Duodenal mucosa (tissue), 2 donors: Measurements from ENCODE around the gene CD68.
"Not testable (repeated sequence)": the region's sequence is repeated elsewhere in the genome, so short reads cannot be mapped to it uniquely, and the experiment has no call there.

ENCODE experiments used
- H3K27ac ChIP-seq: one replicate; pipeline ENCODE4 v1.7.0; 2013; ENCODE audit warnings: low read depth, low read length
- H3K27me3 ChIP-seq, 2 donors: one replicate each; pipeline ENCODE4 v1.7.0; 2013; ENCODE audit warnings: low read length in 2 of 2, control low read depth in 1 of 2; ENCODE audit not compliant: insufficient read depth in 2 of 2, control insufficient read depth in 1 of 2
- H3K36me3 ChIP-seq, 2 donors: one replicate each; pipeline ENCODE4 v1.7.0; 2013; ENCODE audit warnings: low read length in 2 of 2, control low read depth in 1 of 2; ENCODE audit not compliant: insufficient read depth in 2 of 2, control insufficient read depth in 1 of 2
- H3K4me1 ChIP-seq, 2 donors: one replicate each; pipeline ENCODE4 v1.7.0; 2013; ENCODE audit warnings: low read length in 2 of 2, control low read depth in 1 of 2; ENCODE audit not compliant: insufficient read depth in 2 of 2, control insufficient read depth in 1 of 2
- H3K4me3 ChIP-seq, 2 donors: one replicate each; pipeline ENCODE4 v1.7.0; 2013; ENCODE audit warnings: low read length in 2 of 2, low read depth in 1 of 2
- H3K9ac ChIP-seq, 2 donors: one replicate each; pipeline ENCODE4 v1.7.0; 2013; ENCODE audit warnings: low read length in 2 of 2, low read depth in 1 of 2
- H3K9me3 ChIP-seq, 2 donors: one replicate each; pipeline ENCODE4 v1.7.0; 2013; ENCODE audit warnings: low read length in 2 of 2, control low read depth in 1 of 2; ENCODE audit not compliant: control insufficient read depth in 1 of 2

Gene CD68

GRCh38 chr17:7589891-7590691 lies 10.7 kb downstream of the CD68 start, which contains the start of gene SOX15:
TSS of gene SOX15 (minus strand) at chr17:7590094. CDS start at chr17:7589676, 418 bp downstream.
- no peak within 1 kb of the TSS for H3K27ac ChIP-seq

GRCh38 chr17:7590743-7591142 lies 11.3 kb downstream of the CD68 start:
- Histone ChIP-seq H3K27ac (no peak overlapping the region), H3K9ac (no peak overlapping the region), H3K36me3 (peaks cover 45 to 78% of the 10 kb centered on the region in 2 donors), H3K4me3 (no peak overlapping the region), H3K9me3 (no peaks in the 10 kb centered on the region), H3K27me3 (no peaks in the 10 kb centered on the region), H3K4me1 (peaks cover 0 to 12% of the 10 kb centered on the region in 2 donors)

More at GRCh38 chr17:7589891-7590691, 10.7 kb downstream of the CD68 start, which contains the start of gene SOX15:
- H3K27me3 ChIP-seq: no peaks in the 10 kb centered on the region
- no peaks in the 10 kb centered on the region for H3K9me3 ChIP-seq
- peaks cover 4 to 12% of the 10 kb centered on the region in 2 donors for H3K4me1 ChIP-seq
- peaks cover 39 to 71% of the 10 kb centered on the region in 2 donors for H3K36me3 ChIP-seq
- H3K4me3 ChIP-seq: peak within 1 kb of the TSS; percentile 17 to 22
- no peak within 1 kb of the TSS for H3K9ac ChIP-seq

GRCh38 chr17:7591596-7591995 lies 12.2 kb downstream of the CD68 start:
- no peak overlapping the region for H3K4me3 ChIP-seq
- peaks cover 45 to 83% of the 10 kb centered on the region in 2 donors for H3K36me3 ChIP-seq
- no peaks in the 10 kb centered on the region for H3K9me3 ChIP-seq
- no peak overlapping the region for H3K27ac ChIP-seq
- H3K9ac ChIP-seq: no peak overlapping the region
- H3K27me3 ChIP-seq: no peaks in the 10 kb centered on the region
- peaks cover 0 to 8% of the 10 kb centered on the region in 2 donors for H3K4me1 ChIP-seq

- Histone ChIP-seq H3K9me3 (no peaks in the 10 kb centered on the region), H3K27me3 (no peaks in the 10 kb centered on the region), H3K36me3 (peaks cover 45 to 76% of the 10 kb centered on the region in 2 donors), H3K27ac (no peak overlapping the region), H3K4me3 (no peak overlapping the region), H3K4me1 (peaks cover 4 to 5% of the 10 kb centered on the region in 2 donors), H3K9ac (no peak overlapping the region)
Measured at GRCh38 chr17:7592422-7593021, 13.1 kb downstream of the CD68 start.

- Histone ChIP-seq H3K9ac (no peak overlapping the region), H3K9me3 (no peaks in the 10 kb centered on the region), H3K4me3 (no peak overlapping the region), H3K36me3 (peaks cover 41 to 68% of the 10 kb centered on the region in 2 donors), H3K4me1 (peaks cover 4 to 5% of the 10 kb centered on the region in 2 donors), H3K27me3 (no peaks in the 10 kb centered on the region), H3K27ac (no peak overlapping the region)
Measured at GRCh38 chr17:7593296-7593695, 13.9 kb downstream of the CD68 start.

GRCh38 chr17:7597561-7597960 lies 18.1 kb downstream of the CD68 start:
- peaks cover 39 to 77% of the 10 kb centered on the region in 2 donors for H3K36me3 ChIP-seq
- H3K9me3 ChIP-seq, H3K27ac ChIP-seq, H3K4me3 ChIP-seq, H3K9ac ChIP-seq, H3K4me1 ChIP-seq, H3K27me3 ChIP-seq: not testable (repeated sequence)

- Histone ChIP-seq H3K27ac (no peak overlapping the region), H3K4me3 (no peak overlapping the region), H3K36me3 (peaks cover 16 to 51% of the 10 kb centered on the region in 2 donors), H3K4me1 (no peaks in the 10 kb centered on the region), H3K9ac (no peak overlapping the region), H3K27me3 (no peaks in the 10 kb centered on the region), H3K9me3 (no peaks in the 10 kb centered on the region)
Measured at GRCh38 chr17:7606280-7606679, 26.8 kb downstream of the CD68 start.

- Histone ChIP-seq H3K36me3 (peaks cover 0 to 18% of the 10 kb centered on the region in 2 donors), H3K27me3 (no peaks in the 10 kb centered on the region), H3K9ac (no peak overlapping the region), H3K4me1 (peaks cover 18 to 24% of the 10 kb centered on the region in 2 donors), H3K9me3 (no peaks in the 10 kb centered on the region), H3K4me3 (no peak overlapping the region), H3K27ac (no peak overlapping the region)
Measured at GRCh38 chr17:7610641-7611040, 31.2 kb downstream of the CD68 start.

- Histone ChIP-seq H3K4me3 (no peak overlapping the region), H3K9ac (no peak overlapping the region), H3K27me3 (no peaks in the 10 kb centered on the region), H3K4me1 (peaks cover 18 to 24% of the 10 kb centered on the region in 2 donors), H3K36me3 (peaks cover 0 to 11% of the 10 kb centered on the region in 2 donors), H3K9me3 (no peaks in the 10 kb centered on the region), H3K27ac (no peak overlapping the region)
Measured at GRCh38 chr17:7611635-7612293, 32.3 kb downstream of the CD68 start.

GRCh38 chr17:7612294-7612640 lies 32.8 kb downstream of the CD68 start:
- H3K9ac ChIP-seq: no peak overlapping the region
- no peaks in the 10 kb centered on the region for H3K27me3 ChIP-seq
- H3K4me3 ChIP-seq: no peak overlapping the region
- peaks cover 18 to 24% of the 10 kb centered on the region in 2 donors for H3K4me1 ChIP-seq
- H3K9me3 ChIP-seq: no peaks in the 10 kb centered on the region
- H3K27ac ChIP-seq: no peak overlapping the region
- H3K36me3 ChIP-seq: peaks cover 0 to 11% of the 10 kb centered on the region in 2 donors
